Measurements from ENCODE around the gene ARSH. TPM values are rescaled to one million over a fixed set of nuclear protein-coding genes. Genes with fewer than 3 reads are reported as not detected.

The ARSH gene
- total and polyA plus RNA-seq, 9 of the 15 experiments (the other 6 are each of a cell fraction or from before 2014, with no cell fraction given), result not detected

DNA sequence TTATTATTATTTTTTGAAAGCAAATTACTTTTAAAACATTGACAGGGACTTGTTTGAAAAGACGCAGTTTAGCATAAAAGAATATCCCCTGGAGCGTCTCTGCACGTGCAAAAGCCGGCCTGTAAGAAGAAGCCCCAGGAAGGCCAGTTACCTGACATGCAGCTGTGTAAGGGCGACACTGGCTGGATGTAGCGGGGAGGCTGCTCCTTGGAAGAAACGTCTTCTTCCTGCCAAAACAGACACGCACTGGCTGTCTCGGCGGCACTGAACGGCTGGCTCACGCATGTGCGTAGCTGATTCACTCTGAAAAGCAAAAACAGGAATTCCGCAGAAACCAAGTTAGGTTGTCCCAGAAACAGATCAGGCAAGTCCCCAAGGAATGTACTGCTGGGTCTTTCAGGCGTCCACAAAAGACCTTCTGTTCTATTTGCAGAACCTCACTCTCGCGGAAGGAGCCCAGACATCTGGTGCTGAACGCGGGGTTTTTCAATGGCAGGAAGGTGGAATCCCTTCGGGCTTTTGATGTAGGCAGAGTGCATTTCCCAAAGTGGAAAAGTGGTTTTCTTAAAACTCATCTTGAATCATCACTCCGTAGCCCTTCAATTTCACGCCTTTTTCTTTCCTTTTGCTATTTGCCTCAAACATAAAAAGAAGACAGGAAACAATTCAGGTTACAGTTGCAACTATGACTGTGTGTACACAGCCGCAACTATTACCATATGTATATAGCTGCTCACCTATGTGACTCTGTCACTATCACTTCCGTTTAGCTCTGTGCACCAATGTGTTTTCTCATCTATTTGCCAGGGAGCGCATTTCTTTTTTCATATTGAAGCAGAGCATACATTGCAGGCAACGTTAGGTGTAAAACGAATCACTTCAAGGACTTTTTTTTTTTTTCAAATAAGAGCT lies 38.1 kb upstream of the ARSH start (continued):
- TF ChIP-seq MGA (IDR thresholded peaks at IDR 0.05) (0 out of 2 replicates have a peak, but pooled peaks have one; percentile 34), XRCC5 (IDR thresholded peaks at IDR 0.05; ENCODE audit: low read depth, low read length) (no peak), SP2 (IDR thresholded peaks at IDR 0.05; ENCODE audit: extremely low read depth, low read depth, low read length, poor library complexity, severe bottlenecking) (no peak), CREB5 (CRISPR knock-in tag; IDR thresholded peaks at IDR 0.05) (no peak), L3MBTL2 (IDR thresholded peaks at IDR 0.05) (peak; percentile 58), CXXC5 (CRISPR knock-in tag; IDR thresholded peaks at IDR 0.05) (peak; percentile 25; the same call in 1 of the 2 replicates), OTX1 (CRISPR knock-in tag; IDR thresholded peaks at IDR 0.05) (no peak), RBM39 (optimal IDR thresholded peaks at IDR 0.05; ENCODE audit: low read depth, low read length) (no peak), NFIX (CRISPR knock-in tag; IDR thresholded peaks at IDR 0.05; ENCODE audit: low read depth) (no peak), SMARCE1 (IDR thresholded peaks at IDR 0.05) (no peak)
- TF ChIP-seq, protein P1, sequence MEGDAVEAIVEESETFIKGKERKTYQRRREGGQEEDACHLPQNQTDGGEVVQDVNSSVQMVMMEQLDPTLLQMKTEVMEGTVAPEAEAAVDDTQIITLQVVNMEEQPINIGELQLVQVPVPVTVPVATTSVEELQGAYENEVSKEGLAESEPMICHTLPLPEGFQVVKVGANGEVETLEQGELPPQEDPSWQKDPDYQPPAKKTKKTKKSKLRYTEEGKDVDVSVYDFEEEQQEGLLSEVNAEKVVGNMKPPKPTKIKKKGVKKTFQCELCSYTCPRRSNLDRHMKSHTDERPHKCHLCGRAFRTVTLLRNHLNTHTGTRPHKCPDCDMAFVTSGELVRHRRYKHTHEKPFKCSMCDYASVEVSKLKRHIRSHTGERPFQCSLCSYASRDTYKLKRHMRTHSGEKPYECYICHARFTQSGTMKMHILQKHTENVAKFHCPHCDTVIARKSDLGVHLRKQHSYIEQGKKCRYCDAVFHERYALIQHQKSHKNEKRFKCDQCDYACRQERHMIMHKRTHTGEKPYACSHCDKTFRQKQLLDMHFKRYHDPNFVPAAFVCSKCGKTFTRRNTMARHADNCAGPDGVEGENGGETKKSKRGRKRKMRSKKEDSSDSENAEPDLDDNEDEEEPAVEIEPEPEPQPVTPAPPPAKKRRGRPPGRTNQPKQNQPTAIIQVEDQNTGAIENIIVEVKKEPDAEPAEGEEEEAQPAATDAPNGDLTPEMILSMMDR (IDR thresholded peaks at IDR 0.05 in 2 of 3, conservative IDR thresholded peaks at IDR 0.05 in 1 of 3; ENCODE audit: insufficient read depth in 2 of 3, low read depth in 1 of 3, low read length in 3 of 3), result peak in 2 of 3 experiments; percentile 32 to 33; a peak in 4 of 6 replicates

Data from K562 (cell line).